HG03196 (cell line): Measurements from ENCODE around the gene DST.
"Not testable (repeated sequence)": the region's sequence is repeated elsewhere in the genome, so short reads cannot be mapped to it uniquely, and the experiment has no call there.

ENCODE experiments used
- ATAC-seq: cut with Tn5 transposase; IDR thresholded peaks from one replicate; pipeline ENCODE4 v1.9.1; 2021; ENCODE audit not compliant: unreplicated experiment

The DST gene

DNA sequence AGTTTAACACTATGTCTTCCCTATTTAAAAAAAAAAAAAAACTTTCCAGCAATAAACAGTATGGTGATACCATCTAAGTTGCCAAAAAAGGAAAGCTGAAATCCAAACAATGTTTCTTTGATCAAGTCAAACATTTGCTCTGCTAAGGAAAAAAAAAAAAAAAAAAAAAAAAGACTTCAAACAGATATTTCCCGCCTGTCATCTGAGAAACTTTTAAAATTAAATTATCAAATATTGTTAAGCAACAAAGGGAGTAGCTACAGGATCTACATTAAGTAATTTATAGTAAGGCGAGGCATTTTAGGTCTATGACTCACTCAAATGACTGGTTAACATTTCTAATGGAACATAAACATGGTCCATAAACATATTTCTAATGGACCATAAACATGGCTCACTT, 121.2 kb downstream of the DST start:
- no peak for ATAC-seq

DNA sequence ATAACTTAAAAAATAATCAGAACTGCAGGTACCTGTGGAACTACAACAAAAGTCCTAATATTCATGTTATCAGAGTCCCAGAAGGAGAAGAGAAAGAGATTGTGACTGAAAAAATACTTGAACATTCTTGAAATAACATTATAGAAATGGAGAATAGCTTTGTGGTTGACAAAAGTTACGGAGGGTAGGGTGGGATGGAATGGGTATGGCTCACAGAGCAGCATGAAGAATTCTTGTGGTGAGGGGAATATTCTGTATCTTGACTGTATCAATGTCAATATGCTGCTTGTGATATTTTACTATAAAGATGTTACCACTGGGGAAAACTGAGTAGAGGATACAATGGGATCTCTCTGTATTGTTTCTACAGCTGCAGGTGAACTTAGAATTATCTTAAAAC, 122.5 kb downstream of the DST start:
- ATAC-seq, result no peak

DNA sequence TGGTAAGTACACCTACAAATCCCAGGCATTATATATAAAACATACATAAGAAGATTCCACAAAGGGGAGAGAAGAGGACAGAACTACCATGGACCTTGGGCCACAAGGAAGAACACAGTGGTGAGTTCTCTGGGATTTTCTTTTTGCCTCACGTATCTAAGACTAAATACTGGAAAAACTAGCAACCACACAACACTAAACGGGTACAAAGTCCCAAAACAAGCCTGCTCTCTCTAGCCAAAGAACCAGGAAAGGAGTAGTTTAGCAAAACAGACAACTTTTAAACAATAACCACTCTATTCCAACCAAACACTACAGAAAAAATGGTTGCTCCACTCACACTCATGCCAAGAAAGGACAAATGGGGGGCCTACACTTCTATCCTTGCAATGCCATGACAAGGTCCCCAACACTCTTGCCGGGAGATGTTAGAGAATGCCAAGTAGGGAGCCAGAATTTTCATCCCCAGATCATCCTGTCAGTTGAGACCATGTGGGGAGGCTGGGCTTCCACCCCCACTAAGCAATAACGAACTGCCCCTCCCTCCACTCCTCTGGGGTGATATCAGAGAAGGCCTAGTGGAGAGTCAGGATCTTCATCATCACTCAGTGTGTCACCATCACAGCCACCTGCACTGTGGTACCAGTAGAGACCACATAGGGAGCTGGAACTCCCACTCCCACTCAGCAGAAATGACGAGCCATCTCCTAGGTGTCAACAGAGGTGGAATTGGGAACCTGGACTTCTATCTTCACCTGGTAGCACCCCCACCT, 123.5 kb downstream of the DST start:
- no peak for ATAC-seq

DNA sequence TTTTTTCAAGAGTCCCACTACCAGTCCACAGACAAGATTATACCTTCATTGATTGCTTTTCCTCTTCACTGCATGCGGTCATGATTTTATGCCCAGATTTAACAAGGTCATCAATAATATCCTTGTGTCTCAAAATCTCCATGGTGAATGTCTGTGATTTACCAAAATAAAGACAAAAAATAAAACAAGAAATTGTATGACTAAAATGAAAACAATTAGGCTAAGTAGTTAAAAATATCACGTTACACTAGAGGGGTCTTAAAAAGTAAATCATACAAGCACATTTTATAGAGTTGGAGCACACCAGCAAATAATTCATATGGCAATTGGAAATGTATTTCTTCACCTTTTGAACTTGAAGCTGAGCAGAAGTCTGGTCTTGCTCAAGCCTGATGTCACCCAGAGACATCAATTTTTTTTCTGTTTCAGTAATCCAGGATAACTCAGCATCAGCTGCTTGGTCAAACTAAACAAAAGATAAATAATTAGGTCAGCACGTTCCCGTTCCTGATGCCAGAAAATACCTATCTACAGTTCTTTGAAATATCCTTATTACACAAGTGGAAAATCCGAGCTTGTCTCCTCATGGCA, 125.4 kb downstream of the DST start:
- ATAC-seq, result no peak

DNA sequence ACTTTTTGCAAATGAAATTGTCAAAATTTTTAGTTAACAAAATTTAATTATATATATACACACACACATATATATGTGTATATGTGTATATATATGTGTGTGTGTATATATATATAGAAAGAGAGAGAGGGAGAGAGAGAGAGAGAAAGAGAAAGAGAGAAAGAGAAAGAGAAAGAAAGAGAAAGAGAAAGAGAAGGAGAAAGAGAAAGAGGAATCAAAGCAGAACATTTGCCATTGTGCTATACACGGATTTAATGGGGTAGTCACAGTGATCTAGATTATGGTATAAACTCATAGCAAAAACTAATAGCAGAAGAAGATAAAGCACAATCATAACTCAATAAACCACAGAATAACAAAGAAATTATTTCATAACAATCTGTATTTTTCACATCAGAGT, 126.7 kb downstream of the DST start:
- no peak for ATAC-seq

DNA sequence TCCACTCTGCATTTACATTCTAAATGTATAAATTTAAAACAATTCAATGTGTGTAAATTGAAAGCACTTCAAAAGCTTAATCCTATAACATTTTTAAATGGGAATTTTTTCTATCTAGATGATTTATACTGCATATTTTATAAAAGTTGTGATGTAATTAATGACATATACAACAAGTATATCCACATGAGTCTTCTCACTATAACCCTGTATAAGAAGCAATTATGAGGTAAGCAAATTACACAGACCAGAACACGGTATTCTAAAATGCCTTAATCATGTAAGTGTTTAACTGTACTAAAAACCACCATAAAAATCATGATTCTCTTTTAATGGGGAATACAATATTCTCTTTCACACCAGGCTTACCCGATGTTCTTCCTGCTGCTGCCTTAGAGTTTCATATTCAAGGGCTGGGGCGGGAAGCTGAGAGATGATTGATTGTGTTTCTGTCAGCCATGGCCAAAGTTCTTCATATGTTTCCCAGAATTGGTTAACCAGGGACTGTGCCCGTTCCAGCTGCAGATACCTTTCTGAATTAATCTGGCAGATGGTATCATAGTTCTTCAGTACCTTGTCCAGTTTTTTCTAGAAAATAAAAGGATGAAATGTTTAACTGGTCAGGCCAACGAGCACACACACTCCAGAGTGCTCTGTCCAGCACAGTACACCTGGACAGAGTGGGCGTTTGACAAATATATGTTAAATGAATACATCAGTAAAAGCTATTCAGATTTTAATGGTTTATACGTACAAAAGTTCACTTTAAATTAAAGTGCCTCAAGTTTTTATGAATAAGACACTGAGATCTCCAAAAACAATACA, 127.4 kb downstream of the DST start:
- ATAC-seq, result no peak

DNA sequence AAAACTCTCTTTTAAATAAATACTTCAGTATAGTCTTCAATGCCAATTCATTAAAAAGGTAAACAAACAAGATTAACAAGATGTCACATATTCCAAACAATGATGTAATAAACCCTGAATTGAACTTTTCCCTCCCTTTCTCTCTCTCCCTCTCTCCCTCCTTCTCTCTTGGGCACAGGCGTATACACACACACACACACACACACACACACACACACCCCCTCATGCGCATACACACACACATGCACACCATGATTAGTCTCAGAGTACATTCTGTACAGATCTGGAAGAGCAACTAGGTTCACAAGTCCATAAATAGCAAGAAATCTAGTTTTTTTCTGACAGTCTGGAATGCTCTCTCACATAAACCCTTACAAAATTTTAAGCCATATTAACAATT, 128.3 kb downstream of the DST start:
- ATAC-seq, result no peak

DNA sequence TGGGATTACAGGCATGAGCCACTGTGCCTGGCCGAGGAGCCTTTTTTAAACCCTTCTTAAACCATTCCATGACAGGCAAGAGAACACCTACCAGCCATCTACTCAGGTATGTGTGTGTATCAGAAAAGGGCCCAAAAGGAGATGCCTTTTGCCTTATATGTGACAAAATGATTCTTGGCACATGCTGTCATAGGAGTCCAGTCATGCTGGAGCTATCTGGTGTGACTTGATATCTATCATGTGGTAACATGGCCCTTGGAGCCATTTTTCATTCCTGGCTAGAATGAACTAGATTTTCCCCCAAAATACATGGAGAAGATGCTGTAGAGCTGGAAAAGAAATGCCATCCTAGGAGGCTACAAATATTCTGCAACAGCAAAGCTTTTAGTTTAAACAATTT, 129.1 kb downstream of the DST start:
- ATAC-seq, result no peak

DNA sequence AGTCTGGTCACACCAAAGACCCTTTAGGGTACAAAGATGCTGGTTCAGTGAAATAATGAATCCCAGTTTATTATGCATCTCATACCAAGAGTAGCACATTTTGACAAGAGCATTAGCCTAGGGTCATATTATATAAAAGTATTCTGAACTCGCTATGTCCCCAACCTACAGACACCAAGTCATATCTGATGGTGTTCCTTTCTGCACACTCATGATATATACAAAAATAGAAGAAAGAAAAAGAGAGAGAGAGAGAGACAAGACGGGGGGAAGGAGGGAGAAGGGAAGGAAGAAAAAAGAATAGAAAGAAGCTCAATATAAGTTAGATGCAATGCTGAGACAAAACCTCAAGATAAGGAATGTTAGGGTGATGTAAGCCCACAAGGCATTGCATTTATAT, 131.1 kb downstream of the DST start:
- ATAC-seq, result no peak

DNA sequence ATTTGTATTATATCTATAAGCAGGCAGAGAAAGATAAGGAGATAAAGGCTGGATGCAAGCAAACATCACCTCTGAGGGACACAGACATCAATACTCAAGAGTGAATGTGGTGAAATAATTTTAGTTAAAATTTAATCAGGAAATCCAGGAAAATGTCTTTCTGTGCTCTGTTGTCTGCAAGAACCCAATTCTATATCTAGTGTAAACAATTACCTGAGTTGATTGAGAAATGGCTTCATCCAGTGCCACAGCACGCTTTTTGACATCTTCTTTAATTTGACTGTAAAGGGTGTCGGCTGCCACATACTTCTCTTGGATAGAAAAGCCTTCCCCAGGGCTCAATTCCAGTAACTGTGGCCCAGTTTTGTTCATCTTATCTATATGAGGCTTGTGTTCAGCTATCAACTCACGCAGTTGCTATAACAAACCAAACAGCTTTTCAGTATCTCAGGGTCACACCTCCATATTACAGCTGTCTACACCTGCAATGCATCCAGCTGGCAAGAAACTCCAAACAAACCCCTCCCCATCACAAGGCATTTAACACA, 131.6 kb downstream of the DST start:
- no peak for ATAC-seq

DNA sequence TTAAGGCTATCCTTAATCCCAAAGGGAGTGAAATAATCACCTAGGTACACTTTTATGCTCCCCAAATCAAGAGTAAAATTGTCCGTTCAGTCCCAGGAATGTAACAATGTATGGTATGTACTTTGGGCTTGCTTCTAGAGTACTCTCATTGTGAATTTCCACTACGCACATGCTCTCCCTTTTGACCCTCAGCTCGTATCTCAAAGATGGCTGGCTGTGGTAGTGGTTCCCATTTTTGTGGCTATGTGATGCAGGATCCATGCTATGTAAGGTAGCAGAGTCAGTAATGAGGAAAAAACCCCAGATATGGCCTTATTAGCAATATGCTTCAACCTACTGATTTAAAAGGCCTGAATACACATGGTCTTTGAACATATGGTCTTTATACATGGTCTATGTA, 133.7 kb downstream of the DST start:
- ATAC-seq, result no peak

DNA sequence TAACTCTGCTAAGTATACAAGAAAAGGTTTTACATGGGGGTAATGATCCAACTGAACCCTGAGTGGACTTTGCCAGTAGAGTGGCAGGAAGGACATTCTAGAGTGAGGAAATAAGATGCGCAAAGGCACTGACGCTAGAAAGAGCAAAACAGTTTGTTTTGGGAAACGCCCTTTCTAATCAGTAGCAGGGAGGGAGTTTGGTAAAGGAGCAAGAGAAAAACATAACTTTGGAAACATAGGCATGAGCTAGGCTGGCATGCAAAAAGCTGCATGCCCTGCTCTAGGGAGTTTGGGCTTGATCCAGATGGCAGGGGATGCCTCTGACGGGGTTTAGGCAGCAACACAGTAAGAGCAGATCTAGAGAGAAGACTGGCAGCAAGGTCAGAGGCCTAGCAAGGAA, 135.2 kb downstream of the DST start:
- ATAC-seq, result no peak

DNA sequence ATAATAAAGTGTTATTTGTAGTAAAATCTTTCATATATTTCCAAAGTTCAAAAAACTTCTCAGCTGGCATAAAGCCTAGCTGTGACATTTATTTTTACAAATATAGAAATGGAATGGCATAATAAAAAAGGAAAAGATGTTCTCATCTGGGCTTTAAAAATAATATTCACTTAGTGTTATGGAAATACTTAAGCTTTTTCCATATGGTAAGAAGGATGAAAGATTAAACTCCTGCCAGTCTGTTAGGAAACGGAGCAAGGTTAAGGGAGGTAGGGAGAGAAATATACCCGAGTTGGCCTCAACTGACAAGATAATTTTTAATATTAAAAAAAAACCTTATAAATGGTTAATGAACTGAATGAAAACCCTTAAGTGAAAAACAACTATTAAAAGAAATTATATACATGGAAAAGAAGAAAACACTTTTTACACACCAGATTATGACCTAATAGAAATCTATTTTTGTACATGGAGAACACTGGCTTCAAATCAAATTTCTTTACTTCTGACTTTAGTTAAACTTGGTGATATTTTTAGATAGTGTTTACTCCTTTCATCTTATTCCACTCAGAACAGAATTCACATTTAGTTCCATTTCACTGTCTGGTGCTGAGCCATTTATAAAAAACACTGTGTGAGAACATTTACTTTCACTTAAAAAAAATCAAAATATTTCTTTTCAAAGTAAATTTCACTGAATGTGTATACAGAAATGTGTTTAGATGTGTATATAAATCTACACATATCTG, 137.0 kb downstream of the DST start:
- ATAC-seq, result no peak

DNA sequence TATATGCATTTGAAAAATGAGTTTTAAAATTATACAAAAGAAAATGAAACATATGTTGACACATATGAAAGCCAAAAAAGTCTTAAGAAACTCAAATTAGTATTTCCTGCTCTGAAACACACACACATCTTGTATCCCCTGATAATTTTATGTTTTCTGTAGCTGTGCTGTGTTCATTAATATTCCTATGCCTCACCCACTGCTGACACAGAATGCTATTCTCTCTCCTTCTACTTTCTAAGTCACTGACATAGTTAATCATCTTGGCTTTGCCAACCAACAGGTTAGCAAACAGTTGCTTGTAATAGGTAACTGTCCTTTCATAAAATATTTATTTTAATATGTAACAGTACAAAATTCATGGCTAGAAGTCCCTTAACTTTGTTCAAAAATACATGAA, 140.7 kb downstream of the DST start:
- no peak for ATAC-seq

DNA sequence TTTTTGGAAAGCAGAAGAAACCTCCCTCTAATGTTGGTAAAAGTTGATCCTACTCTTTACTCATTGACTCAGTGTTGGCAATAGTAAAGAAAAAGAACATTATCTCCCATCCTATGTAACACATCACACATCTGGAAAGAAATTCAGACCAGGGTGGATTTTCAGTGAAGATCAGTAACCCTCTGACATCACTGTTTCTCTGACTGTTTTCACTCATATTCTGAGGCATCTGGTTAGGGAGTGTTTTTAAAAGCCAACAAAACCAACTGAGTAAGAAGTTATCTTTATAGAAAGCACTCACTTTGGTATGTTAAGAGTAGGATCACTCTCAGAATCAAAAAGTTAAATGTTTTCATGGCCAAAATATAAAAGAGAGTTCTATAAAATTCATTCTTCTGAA, 143.6 kb downstream of the DST start:
- no peak for ATAC-seq

DNA sequence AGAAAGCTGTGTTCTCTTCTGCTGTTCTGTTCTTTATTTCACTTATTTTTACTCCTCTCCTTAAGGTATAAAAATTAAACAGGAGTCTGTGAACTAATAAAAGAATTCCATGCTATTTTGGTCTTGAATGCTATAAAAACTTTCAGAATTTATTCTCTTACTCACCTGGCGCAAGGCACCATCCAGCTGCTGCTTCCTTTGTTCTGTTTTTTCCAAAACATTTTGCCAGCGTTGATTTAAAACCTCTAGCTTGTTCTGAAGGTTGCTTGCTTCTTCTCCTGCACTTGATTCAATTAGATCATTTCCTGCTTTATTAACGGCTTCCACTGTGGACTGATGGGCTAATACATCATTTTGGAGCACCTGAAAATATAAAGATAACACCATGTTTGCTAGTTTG, 145.0 kb downstream of the DST start:
- no peak for ATAC-seq

DNA sequence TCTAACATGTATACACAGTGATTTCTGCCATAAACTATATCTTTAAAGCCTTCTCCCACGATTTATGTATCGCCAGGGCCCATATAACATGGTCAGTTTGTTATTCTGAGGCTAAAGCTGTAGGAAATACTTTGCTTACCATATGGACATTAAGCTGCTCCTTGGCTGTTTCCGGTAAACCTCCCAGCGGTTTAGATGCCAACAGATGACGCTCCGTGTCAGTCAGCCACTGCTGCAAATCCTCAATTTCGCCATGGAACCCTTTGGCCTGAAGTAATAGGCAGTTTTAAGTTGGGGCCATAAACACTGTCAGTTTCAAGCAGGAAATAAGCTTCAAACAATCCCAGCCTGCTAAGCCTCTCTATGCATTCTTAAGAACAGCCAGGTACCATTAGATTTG, 145.4 kb downstream of the DST start:
- ATAC-seq, result no peak

DNA sequence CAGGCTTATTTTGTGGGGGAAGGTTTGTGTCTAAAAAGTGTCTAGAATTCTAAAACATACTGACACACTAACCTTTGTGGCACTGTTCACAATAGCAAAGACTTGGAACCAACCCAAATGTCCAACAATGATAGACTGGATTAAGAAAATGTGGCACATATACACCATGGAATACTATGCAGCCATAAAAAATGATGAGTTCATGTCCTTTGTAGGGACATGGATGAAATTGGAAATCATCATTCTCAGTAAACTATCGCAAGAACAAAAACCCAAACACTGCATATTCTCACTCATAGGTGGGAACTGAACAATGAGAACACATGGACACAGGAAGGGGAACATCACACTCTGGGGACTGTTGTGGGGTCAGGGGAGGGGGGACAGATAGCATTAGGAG, 146.0 kb downstream of the DST start:
- ATAC-seq, result not testable (repeated sequence)

DNA sequence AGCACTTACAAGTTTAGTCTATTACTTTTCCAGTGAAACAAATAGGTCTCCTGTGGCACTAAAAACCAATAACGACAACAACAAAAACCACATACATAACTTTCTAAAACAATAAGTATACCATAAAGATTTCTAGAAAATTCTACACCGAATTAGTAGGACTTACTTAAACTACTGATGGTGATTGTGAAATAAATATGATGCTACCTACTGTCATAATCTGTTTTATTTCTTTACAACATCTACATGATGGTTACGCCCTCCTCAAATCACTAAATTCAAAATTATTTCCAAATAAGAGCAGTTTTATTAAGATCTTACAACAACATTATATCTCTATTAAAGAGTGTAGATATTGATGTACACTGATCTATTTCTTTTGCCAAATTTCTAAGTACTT, 147.0 kb downstream of the DST start:
- no peak for ATAC-seq

DNA sequence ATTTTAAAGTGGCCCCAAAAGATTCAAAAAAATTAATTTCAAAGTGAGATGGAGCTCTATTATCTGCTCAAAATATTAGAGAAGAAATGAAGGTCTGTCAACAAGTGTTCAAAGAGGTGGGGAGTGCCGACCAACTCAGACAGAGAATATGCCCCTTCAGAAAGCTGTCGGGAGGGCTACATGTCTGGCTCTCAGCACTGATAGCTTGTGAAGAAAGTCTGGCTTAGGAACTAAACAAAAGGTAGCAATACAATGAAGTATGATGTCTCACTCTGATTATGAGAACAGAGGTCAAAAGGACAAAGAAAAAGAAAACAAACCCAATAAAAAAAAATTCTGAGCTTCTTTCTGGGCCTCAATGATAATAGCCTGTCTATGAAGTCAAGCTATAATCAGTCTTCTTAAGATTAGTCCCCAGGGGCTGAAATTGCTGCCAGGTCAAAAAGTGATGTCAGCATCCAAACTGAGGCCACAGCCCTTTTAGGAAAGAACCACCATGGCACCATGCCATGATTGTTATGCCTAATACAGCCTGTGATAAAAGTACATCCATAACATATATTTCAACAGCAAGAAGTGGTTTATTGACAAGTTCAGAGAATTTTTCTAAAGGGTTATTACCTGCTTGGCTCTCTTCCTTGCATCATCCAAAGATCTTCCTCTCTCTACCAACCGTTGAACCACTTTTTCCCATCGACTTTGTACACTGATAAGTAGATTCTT, 150.9 kb downstream of the DST start:
- no peak for ATAC-seq

DNA sequence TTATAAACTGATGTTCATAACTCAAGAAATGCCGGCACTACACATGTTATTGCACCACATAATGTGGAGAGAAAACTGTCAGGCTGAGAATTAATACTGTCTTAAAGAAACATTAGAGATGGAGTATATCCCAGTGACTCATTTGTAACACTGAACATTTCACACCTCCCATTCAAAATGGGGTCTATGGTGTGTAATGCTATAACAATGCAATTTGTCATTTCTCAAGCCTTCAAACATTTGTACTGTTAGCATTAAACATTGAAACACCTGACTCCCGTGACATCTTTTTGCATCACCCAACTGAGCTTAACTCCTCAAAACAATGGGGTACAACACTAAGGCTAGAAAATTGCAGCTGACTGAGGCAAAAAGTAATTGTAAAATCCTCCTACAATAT, 151.7 kb downstream of the DST start:
- no peak for ATAC-seq
